Endothelial cell of umbilical vein (primary cell): Measurements from ENCODE around the gene C16orf86. TPM values are rescaled to one million over a fixed set of nuclear protein-coding genes. Genes with fewer than 3 reads are reported as not detected.

Source experiments
- BruUV-seq: library from RNA; stranded (reverse); fragments of 400-500 nt; replicated peaks from 2 replicates; lab custom pipeline; 2021; lab: Mats Ljungman, UMichigan
- CTCF ChIA-PET: fragments of 300-600, 350-600 bp; sonication (Branson Sonifier 250); formaldehyde crosslinking; loops from one replicate; lab custom pipeline; 2021; ENCODE audit warnings: antibody characterized with exemption, inconsistent platforms; lab: Charles Lee
- POLR2A ChIA-PET: fragments of 300-600, 350-600 bp; sonication (Branson Sonifier 250); formaldehyde crosslinking; loops from one replicate; lab custom pipeline; 2021; ENCODE audit warnings: antibody characterized with exemption, inconsistent platforms; lab: Charles Lee
- DNase-seq: peaks from one replicate; pipeline ENCODE4 v3.0.0-alpha.2; 2011; ENCODE audit warnings: low read depth, low spot score
- FAIRE-seq: peaks from 2 replicates; lab custom pipeline; 2011; peaks lifted over from hg19 to GRCh38; lab: Jason Lieb, UNC
- H2AFZ ChIP-seq: 2 replicates; pipeline ENCODE4 v1.6.0; 2012; ENCODE audit warnings: low read depth, low read length, control low read depth, inconsistent platforms
- H3K27ac ChIP-seq: 2 replicates; pipeline ENCODE4 v1.5.1; 2011; ENCODE audit warnings: low read depth, mild to moderate bottlenecking, control low read depth, low read length, moderate library complexity; ENCODE audit not compliant: insufficient read depth
- H3K27me3 ChIP-seq, 2 experiments: 2 replicates each; pipeline versions ENCODE4 v1.6.0 to v1.6.1; 2011; ENCODE audit warnings: low read length in 2 of 2, mixed read lengths in 1 of 2; ENCODE audit not compliant: control insufficient read depth in 2 of 2, insufficient read depth in 2 of 2
- H3K36me3 ChIP-seq, 2 experiments: 2 replicates in 1 of 2; 3 replicates in 1 of 2; pipeline ENCODE4 v1.5.1; 2011; ENCODE audit warnings: low read length in 2 of 2, mild to moderate bottlenecking in 1 of 2, moderate library complexity in 1 of 2; ENCODE audit not compliant: control insufficient read depth in 2 of 2, insufficient read depth in 2 of 2; ENCODE audit errors: extremely low read depth in 1 of 2
- H3K4me1 ChIP-seq: 3 replicates; pipeline ENCODE4 v1.5.1; 2011; ENCODE audit warnings: mild to moderate bottlenecking, low read length; ENCODE audit not compliant: control insufficient read depth, insufficient read depth; ENCODE audit errors: extremely low read depth
- H3K4me2 ChIP-seq: 2 replicates; pipeline ENCODE4 v1.6.1; 2011; ENCODE audit warnings: low read length, control low read depth, mixed read lengths; ENCODE audit not compliant: insufficient read depth
- H3K4me3 ChIP-seq, 3 experiments: fragments of 200-600 bp in 1 of 3; sonication (generic), shearing (Covaris generic) in 1 of 3; replicated peaks in 1 of 3; 2 replicates each; pipeline ENCODE4 v1.5.1; 2011 to 2016; ENCODE audit warnings: control low read depth in 3 of 3, low read length in 3 of 3, mild to moderate bottlenecking in 2 of 3, inconsistent platforms in 1 of 3, low read depth in 1 of 3, moderate library complexity in 1 of 3; ENCODE audit not compliant: insufficient read depth in 1 of 3
- H3K79me2 ChIP-seq: 2 replicates; pipeline ENCODE4 v1.6.0; 2012; ENCODE audit warnings: low read length, inconsistent platforms; ENCODE audit not compliant: control insufficient read depth, insufficient read depth
- H3K9ac ChIP-seq: replicated peaks from 2 replicates; pipeline ENCODE3; 2011; ENCODE audit warnings: low read length, control low read depth; ENCODE audit not compliant: insufficient read depth; ENCODE audit errors: extremely low read depth
- H3K9me1 ChIP-seq: replicated peaks from 3 replicates; pipeline ENCODE4 v1.6.0; 2011; ENCODE audit warnings: mild to moderate bottlenecking, low read length; ENCODE audit not compliant: control insufficient read depth, insufficient read depth; ENCODE audit errors: extremely low read depth
- H3K9me3 ChIP-seq: replicated peaks from 2 replicates; pipeline ENCODE4 v1.5.1; 2012; ENCODE audit warnings: low read length, inconsistent platforms; ENCODE audit not compliant: control insufficient read depth, insufficient read depth
- H4K20me1 ChIP-seq: replicated peaks from 2 replicates; pipeline ENCODE3; 2011; ENCODE audit warnings: mild to moderate bottlenecking, low read length; ENCODE audit not compliant: control insufficient read depth, insufficient read depth; ENCODE audit errors: extremely low read depth
- FOS ChIP-seq: IDR thresholded peaks from 2 replicates; pipeline ENCODE4 v1.6.1; 2011; ENCODE audit warnings: mild to moderate bottlenecking, low read length, moderate library complexity, borderline replicate concordance; ENCODE audit not compliant: insufficient read depth
- POLR2A ChIP-seq: IDR thresholded peaks from 2 replicates; pipeline ENCODE4 v1.6.1; 2012; ENCODE audit warnings: low read depth, mild to moderate bottlenecking, control low read depth, low read length
- dilution Hi-C: fragments of 300-500 bp; cut with MboI; formaldehyde crosslinking; loops from one replicate; pipeline ENCODE4 v1.15.0; 2019; ENCODE audit warnings: low sequenced_read_pairs; ENCODE audit not compliant: extremely low pct_ligation_motif_present
- intact Hi-C: fragments of 100-400 bp; cut with micrococcal nuclease; formaldehyde crosslinking; loops from one replicate; pipeline ENCODE4 v1.10.0; 2022
- polyA plus RNA-seq, 4 experiments: library from polyadenylated mRNA; depleted of rRNA in 3 of 4; stranded (reverse) in 3 of 4; unstranded in 1 of 4; fragments of >200 nt; gene quantifications; 2 replicates each; pipeline versions ENCODE4 v1.2.1 to v1.2.3, GENCODE V29; 2011 to 2012; ENCODE audit warnings: missing spikeins in 1 of 4
- total RNA-seq: library from RNA; stranded (reverse); gene quantifications from 2 replicates; pipeline ENCODE4 v1.2.3, GENCODE V29; 2021
- TF ChIP-seq, protein P1 (sequence below), 2 donors: IDR thresholded peaks; 1 replicate in 1 of 2; 2 replicates in 1 of 2; pipeline ENCODE4 v1.5.1; 2011; ENCODE audit warnings: low read length in 2 of 2, mild to moderate bottlenecking in 2 of 2, moderate library complexity in 2 of 2, control low read depth in 1 of 2, inconsistent platforms in 1 of 2, low read depth in 1 of 2; ENCODE audit not compliant: insufficient read depth in 1 of 2; ENCODE audit errors: extremely low read depth in 1 of 2

The C16orf86 gene
- total and polyA plus RNA-seq, 2 donors (not counting 3 experiments of a cell fraction or from before 2014, with no cell fraction given), result 0.62 to 0.98 TPM

DNA sequence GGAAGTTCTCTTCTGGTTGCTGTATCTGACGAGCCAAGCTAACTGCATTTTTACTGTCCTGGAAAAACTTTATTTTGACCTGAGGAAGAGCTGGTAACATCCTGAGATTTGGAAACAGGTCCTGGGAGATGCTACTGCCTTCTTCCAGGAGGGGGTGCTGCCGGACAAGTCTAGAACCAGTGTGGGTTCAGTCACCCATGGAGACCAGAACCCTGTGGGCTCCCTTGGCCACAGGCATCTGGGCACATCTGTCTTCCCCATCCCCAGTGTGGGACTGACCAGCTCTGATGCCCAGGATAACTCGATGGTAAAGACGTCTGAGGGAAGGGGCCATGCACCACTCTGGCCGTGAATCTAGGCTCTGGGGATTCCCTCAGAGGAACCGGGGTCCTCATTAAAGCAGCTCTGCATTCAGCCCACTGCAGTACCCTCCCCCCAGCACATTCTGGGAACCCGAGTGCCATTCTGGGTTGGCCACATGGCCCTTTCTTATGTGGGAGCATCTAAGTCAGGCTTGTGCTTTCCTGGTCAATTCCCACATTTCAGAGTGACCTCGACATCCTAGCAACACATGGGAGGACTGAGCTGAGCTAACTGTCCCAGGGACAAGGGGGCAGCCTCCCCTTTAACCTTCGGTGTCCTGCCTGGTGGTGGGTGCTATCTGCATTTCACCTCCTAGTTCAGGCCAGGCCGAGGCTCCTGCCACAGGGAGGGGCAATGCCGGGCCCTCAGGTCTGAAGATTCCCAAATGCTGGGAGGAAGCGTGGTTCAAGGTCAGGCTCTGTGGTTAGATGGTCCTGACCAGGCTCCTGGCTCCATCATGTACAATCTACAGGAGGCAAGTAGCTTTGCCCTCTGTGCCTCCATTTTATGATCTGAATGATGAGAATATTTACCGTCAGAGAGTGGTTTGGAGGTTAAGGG, 6.4 kb downstream of the C16orf86 start:
- Histone ChIP-seq H3K79me2 (no peaks in the 10 kb centered on the region), H3K27ac (peak overlapping the region; percentile 73), H3K9me1 (no peaks in the 10 kb centered on the region), H2AFZ (no peak overlapping the region), H3K36me3 (peaks cover 0 to 10% of the 10 kb centered on the region in 2 experiments), H3K9ac (peak overlapping the region; percentile 17), H4K20me1 (no peaks in the 10 kb centered on the region), H3K4me2 (peak overlapping the region; percentile 31), H3K4me3 (no peak overlapping the region), H3K4me1 (peaks cover 26% of the 10 kb centered on the region), H3K9me3 (no peaks in the 10 kb centered on the region), H3K27me3 (no peaks in the 10 kb centered on the region)
- FAIRE-seq (peak; percentile 84), DNase-seq (peak; percentile 79)
- CTCF ChIA-PET, result interaction anchor here (0.6 to 12.7 kb wide), 51 partner anchors 9 to 557 kb away, joined by 3 to 163 read pairs (median 4); partner anchors contain the start of genes ACD, ATP6V0D1, CENPT and CTCF
- TF ChIP-seq POLR2A, result peak; percentile 22
- no peak for TF ChIP-seq FOS
- TF ChIP-seq, protein P1, sequence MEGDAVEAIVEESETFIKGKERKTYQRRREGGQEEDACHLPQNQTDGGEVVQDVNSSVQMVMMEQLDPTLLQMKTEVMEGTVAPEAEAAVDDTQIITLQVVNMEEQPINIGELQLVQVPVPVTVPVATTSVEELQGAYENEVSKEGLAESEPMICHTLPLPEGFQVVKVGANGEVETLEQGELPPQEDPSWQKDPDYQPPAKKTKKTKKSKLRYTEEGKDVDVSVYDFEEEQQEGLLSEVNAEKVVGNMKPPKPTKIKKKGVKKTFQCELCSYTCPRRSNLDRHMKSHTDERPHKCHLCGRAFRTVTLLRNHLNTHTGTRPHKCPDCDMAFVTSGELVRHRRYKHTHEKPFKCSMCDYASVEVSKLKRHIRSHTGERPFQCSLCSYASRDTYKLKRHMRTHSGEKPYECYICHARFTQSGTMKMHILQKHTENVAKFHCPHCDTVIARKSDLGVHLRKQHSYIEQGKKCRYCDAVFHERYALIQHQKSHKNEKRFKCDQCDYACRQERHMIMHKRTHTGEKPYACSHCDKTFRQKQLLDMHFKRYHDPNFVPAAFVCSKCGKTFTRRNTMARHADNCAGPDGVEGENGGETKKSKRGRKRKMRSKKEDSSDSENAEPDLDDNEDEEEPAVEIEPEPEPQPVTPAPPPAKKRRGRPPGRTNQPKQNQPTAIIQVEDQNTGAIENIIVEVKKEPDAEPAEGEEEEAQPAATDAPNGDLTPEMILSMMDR (IDR thresholded peaks at IDR 0.05; ENCODE audit: extremely low read depth in 1 of 2, insufficient read depth in 1 of 2, low read depth in 1 of 2, low read length in 2 of 2), result peak; percentile 80 to 82
- intact Hi-C loops (loop anchor here (1.0 to 2.0 kb wide), 7 partner anchors 46 to 255 kb away; partner anchors contain the start of genes CENPT, EDC4, GFOD2 and NUTF2), dilution Hi-C loops (no loop called here)
- BruUV-seq, result no TSS peak
- POLR2A ChIA-PET, result interaction anchor here (1.2 to 1.5 kb wide), 2 partner anchors 133 to 152 kb away, joined by 4 read pairs; partner anchors contain the start of genes RANBP10 and TSNAXIP1
